GM12878 (cell line): ENCODE data around the gene BLTP3B. TPM values are rescaled to one million over a fixed set of nuclear protein-coding genes. Genes with fewer than 3 reads are reported as not detected.

Source experiments
- ATAC-seq: fragments of 200-7000 bp; cut with Tn5 transposase; 3 replicates; pipeline ENCODE4 v1.9.1; 2020; ENCODE audit warnings: mild to moderate bottlenecking, moderate library complexity
- BruUV-seq: library from RNA; stranded (reverse); fragments of 400-500 nt; replicated peaks from 2 replicates; lab custom pipeline; 2021; lab: Mats Ljungman, UMichigan
- CTCF ChIA-PET: fragments of 300-600 bp; sonication (Branson Sonifier 250); formaldehyde crosslinking; extraction: SDS; loops from one replicate; lab custom pipeline; 2021; ENCODE audit warnings: inconsistent platforms; lab: Yijun Ruan, JAX
- POLR2A ChIA-PET: fragments of 350-600 bp; formaldehyde crosslinking; extraction: SDS; loops from one replicate; lab custom pipeline; 2021; ENCODE audit warnings: inconsistent platforms; lab: Charles Lee
- RAD21 ChIA-PET: fragments of 300-600 bp; sonication (Branson Sonifier 250); formaldehyde crosslinking; loops from one replicate; lab custom pipeline; 2023; ENCODE audit warnings: antibody characterized with exemption; ENCODE audit not compliant: unreplicated experiment; lab: Charles Lee
- SMC1A ChIA-PET: fragments of 300-600 bp; sonication (Branson Sonifier 250); formaldehyde crosslinking; loops from one replicate; lab custom pipeline; 2023; ENCODE audit not compliant: unreplicated experiment, uncharacterized antibody; lab: Charles Lee
- DNase-seq: peaks from one replicate; pipeline ENCODE4 v3.0.0-alpha.2; 2011; ENCODE audit warnings: low read depth, low spot score
- FAIRE-seq: peaks from 3 replicates; lab custom pipeline; 2011; peaks lifted over from hg19 to GRCh38; lab: Jason Lieb, UNC
- H2AFZ ChIP-seq: 2 replicates; pipeline ENCODE4 v1.6.0; 2011; ENCODE audit warnings: low read depth, low read length, control low read depth; ENCODE audit not compliant: control insufficient read depth
- H3K27ac ChIP-seq: 2 replicates; pipeline ENCODE4 v1.5.1; 2011; ENCODE audit warnings: control low read depth; ENCODE audit not compliant: control insufficient read depth, insufficient read depth
- H3K27me3 ChIP-seq, 2 experiments: replicated peaks in 1 of 2; 2 replicates each; pipeline versions ENCODE4 v1.6.0 to v1.6.1; 2011; ENCODE audit warnings: low read length in 1 of 2; ENCODE audit not compliant: control insufficient read depth in 2 of 2, insufficient read depth in 2 of 2
- H3K36me3 ChIP-seq, 2 experiments: 2 replicates each; pipeline ENCODE4 v1.5.1; 2011; ENCODE audit warnings: low read length in 1 of 2; ENCODE audit not compliant: control insufficient read depth in 2 of 2, insufficient read depth in 2 of 2
- H3K4me1 ChIP-seq: 2 replicates; pipeline ENCODE4 v1.6.1; 2011; ENCODE audit warnings: mild to moderate bottlenecking, low read length, moderate library complexity, mixed read lengths; ENCODE audit not compliant: control insufficient read depth, insufficient read depth
- H3K4me2 ChIP-seq: 2 replicates; pipeline ENCODE4 v1.6.0; 2011; ENCODE audit warnings: control low read depth; ENCODE audit not compliant: control insufficient read depth, insufficient read depth
- H3K4me3 ChIP-seq: fragments of 200-600 bp; sonication (generic); 2 replicates; pipeline ENCODE4 v1.5.1; 2016
- H3K79me2 ChIP-seq: 2 replicates; pipeline ENCODE4 v1.6.0; 2011; ENCODE audit warnings: low read length; ENCODE audit not compliant: control insufficient read depth, insufficient read depth
- H3K9ac ChIP-seq: 2 replicates; pipeline ENCODE4 v1.8.0; 2011; ENCODE audit warnings: low read length, control low read depth, mixed read lengths; ENCODE audit not compliant: control insufficient read depth, insufficient read depth
- H3K9me3 ChIP-seq: replicated peaks from 3 replicates; pipeline ENCODE4 v1.5.1; 2011; ENCODE audit warnings: mild to moderate bottlenecking, low read length; ENCODE audit not compliant: control insufficient read depth, insufficient read depth
- H4K20me1 ChIP-seq: 2 replicates; pipeline ENCODE4 v1.6.0; 2011; ENCODE audit not compliant: control insufficient read depth, insufficient read depth
- ATF7 ChIP-seq: fragments of 450-650 bp; IDR thresholded peaks from 2 replicates; pipeline ENCODE4 v1.6.1; 2016; ENCODE audit warnings: low read depth, mild to moderate bottlenecking
- CHD1 ChIP-seq: IDR thresholded peaks from 2 replicates; pipeline ENCODE4 v1.6.1; 2012; ENCODE audit warnings: low read depth, low read length, improper control_type of control experiment
- DPF2 ChIP-seq: fragments of 450-650 bp; IDR thresholded peaks from 2 replicates; pipeline ENCODE4 v1.6.1; 2017; ENCODE audit warnings: mild to moderate bottlenecking
- MEF2B ChIP-seq: fragments of 450-650 bp; IDR thresholded peaks from 2 replicates; pipeline ENCODE4 v1.6.1; 2018; ENCODE audit warnings: mild to moderate bottlenecking, moderate library complexity; ENCODE audit not compliant: partially characterized antibody, poor library complexity, severe bottlenecking
- MYB ChIP-seq: fragments of 150-350 bp; IDR thresholded peaks from 2 replicates; pipeline ENCODE4 v1.6.1; 2014; ENCODE audit warnings: mild to moderate bottlenecking, low read depth, low read length, borderline replicate concordance
- RFX5 ChIP-seq: IDR thresholded peaks from 2 replicates; pipeline ENCODE4 v1.6.1; 2011; ENCODE audit warnings: low read depth, low read length, improper control_type of control experiment
- SRF ChIP-seq, 2 experiments: IDR thresholded peaks; 2 replicates each; pipeline ENCODE4 v1.6.1; 2011; ENCODE audit warnings: low read depth in 2 of 2, low read length in 2 of 2, mild to moderate bottlenecking in 1 of 2, moderate library complexity in 1 of 2
- STAT1 ChIP-seq: fragments of 450-650 bp; conservative IDR thresholded peaks from 2 replicates; pipeline ENCODE4 v1.6.1; 2014; ENCODE audit warnings: antibody characterized with exemption, mild to moderate bottlenecking
- TCF7 ChIP-seq: IDR thresholded peaks from 2 replicates; pipeline ENCODE4 v1.6.1; 2014; ENCODE audit warnings: antibody characterized with exemption, borderline replicate concordance
- YY1 ChIP-seq: IDR thresholded peaks from 2 replicates; pipeline ENCODE4 v1.6.1; 2011; ENCODE audit warnings: low read depth, mild to moderate bottlenecking, low read length
- ZSCAN29 ChIP-seq: fragments of 450-650 bp; IDR thresholded peaks from 2 replicates; pipeline ENCODE4 v1.6.1; 2017; ENCODE audit warnings: mild to moderate bottlenecking, moderate library complexity
- WGBS: methylation state at CpG from one replicate; pipeline ENCODE4 v1.1.6; 2016; ENCODE audit warnings: low lambda C conversion rate; ENCODE audit not compliant: insufficient replicate concordance, insufficient coverage; ENCODE audit errors: missing lambda C conversion rate; 5-methylcytosine and 5-hydroxymethylcytosine counted together
- in situ Hi-C: fragments of 300-500 bp; cut with MboI; formaldehyde crosslinking; loops from 9 replicates; pipeline ENCODE4 v1.14.3; 2018; ENCODE audit warnings: mixed read lengths
- intact Hi-C: fragments of 100-400 bp; cut with micrococcal nuclease; formaldehyde crosslinking; loops from one replicate; pipeline ENCODE4 v1.14.2; 2022; ENCODE audit not compliant: unreplicated experiment
- polyA plus RNA-seq, 11 experiments: library from polyadenylated mRNA; depleted of rRNA in 4 of 11; unstranded in 6 of 11; stranded (reverse) in 5 of 11; fragments of >200 nt; fragmentation: Nextera tagmentation in 4 of 11; fragmentation: Illumina TruSeq in 1 of 11; extraction: Ambion mirVana in 4 of 11; extraction: Trizol in 1 of 11; gene quantifications; 1 replicate in 1 of 11; 2 replicates in 10 of 11; pipeline versions ENCODE4 v1.2.1 to v1.2.3, GENCODE V29; 2011 to 2016; ENCODE audit warnings: inconsistent platforms in 2 of 11, missing spikeins in 2 of 11, low read depth in 1 of 11
- total RNA-seq, 4 experiments: library from RNA; depleted of rRNA in 3 of 4; stranded (reverse); fragments of >200 nt in 3 of 4; fragmentation: Illumina TruSeq in 1 of 4; extraction: Trizol in 1 of 4; gene quantifications; 2 replicates each; pipeline versions ENCODE4 v1.2.1 to v1.2.3, GENCODE V29; 2013 to 2021
- TF ChIP-seq, protein P1 (sequence below): fragments of 450-650 bp; IDR thresholded peaks from 2 replicates; pipeline ENCODE4 v1.6.1; 2017; ENCODE audit warnings: mild to moderate bottlenecking, moderate library complexity
- TF ChIP-seq, protein P2 (sequence below): fragments of 450-650 bp; IDR thresholded peaks from 2 replicates; pipeline ENCODE4 v1.6.1; 2014; ENCODE audit warnings: mild to moderate bottlenecking
- TF ChIP-seq, protein P3 (sequence below): IDR thresholded peaks from 2 replicates; pipeline ENCODE4 v1.6.1; 2011; ENCODE audit warnings: borderline replicate concordance, low read depth, mild to moderate bottlenecking, moderate library complexity, low read length; ENCODE audit not compliant: insufficient read depth, poor library complexity, severe bottlenecking
- TF ChIP-seq, protein P4 (sequence below): IDR thresholded peaks from 2 replicates; pipeline ENCODE4 v1.6.1; 2012; ENCODE audit warnings: low read depth, low read length, improper control_type of control experiment

BLTP3B gene
- total and polyA plus RNA-seq, 10 of the 15 experiments (the other 5 are each of a cell fraction or from before 2014, with no cell fraction given): 3.6 to 23.6 (median 17.0) TPM

DNA sequence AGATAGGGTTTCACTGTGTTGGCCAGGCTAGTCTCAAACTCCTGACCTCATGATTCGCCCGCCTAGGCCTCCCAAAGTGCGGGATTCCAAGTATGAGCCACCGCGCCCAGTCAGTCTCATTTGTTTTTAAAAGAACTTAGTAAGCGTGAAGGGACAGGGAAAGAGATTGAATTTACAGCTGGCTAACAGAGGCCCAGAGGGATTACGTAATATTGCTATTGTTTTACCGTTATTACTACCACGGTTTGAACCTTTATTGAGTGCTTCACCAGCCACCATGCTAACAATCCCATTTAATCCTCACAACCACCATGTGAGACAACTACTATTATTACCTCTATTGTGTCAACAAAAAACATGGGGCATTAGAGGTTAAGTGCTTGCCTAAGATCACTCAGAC, 26.7 kb upstream of the BLTP3B start:
- ChIA-PET SMC1A (no interaction called here), RAD21 (no interaction called here), POLR2A (no interaction called here), CTCF (interaction anchor here (1.0 to 1.2 kb wide), 3 partner anchors 14 to 235 kb away, joined by 3 to 5 read pairs (median 3); no protein-coding TSS in a partner anchor)
- no peak overlapping the region for H3K4me3 ChIP-seq
- intact Hi-C loops: no loop called here
- no peak overlapping the region for H2AFZ ChIP-seq
- in situ Hi-C loops: no loop called here
- 99% methylated on average over 9 of the region's 9 CpGs for WGBS
- H4K20me1 ChIP-seq: no peaks in the 10 kb centered on the region
- FAIRE-seq: no peak
- H3K4me2 ChIP-seq: no peak overlapping the region
- no peak overlapping the region for H3K27ac ChIP-seq
- no peak for ATAC-seq
- BruUV-seq: no TSS peak
- H3K36me3 ChIP-seq: peaks cover 0 to 2% of the 10 kb centered on the region in 2 experiments; a peak in 2 of 4 replicates
- DNase-seq: no peak
- no peak overlapping the region for H3K9ac ChIP-seq
- no peaks in the 10 kb centered on the region for H3K27me3 ChIP-seq
- H3K4me1 ChIP-seq: no peaks in the 10 kb centered on the region
- no peaks in the 10 kb centered on the region for H3K79me2 ChIP-seq
- no peaks in the 10 kb centered on the region for H3K9me3 ChIP-seq
- TF ChIP-seq MYB: no peak
- TF ChIP-seq ZSCAN29: no peak
- TF ChIP-seq MEF2B: no peak
- TF ChIP-seq, protein P1, sequence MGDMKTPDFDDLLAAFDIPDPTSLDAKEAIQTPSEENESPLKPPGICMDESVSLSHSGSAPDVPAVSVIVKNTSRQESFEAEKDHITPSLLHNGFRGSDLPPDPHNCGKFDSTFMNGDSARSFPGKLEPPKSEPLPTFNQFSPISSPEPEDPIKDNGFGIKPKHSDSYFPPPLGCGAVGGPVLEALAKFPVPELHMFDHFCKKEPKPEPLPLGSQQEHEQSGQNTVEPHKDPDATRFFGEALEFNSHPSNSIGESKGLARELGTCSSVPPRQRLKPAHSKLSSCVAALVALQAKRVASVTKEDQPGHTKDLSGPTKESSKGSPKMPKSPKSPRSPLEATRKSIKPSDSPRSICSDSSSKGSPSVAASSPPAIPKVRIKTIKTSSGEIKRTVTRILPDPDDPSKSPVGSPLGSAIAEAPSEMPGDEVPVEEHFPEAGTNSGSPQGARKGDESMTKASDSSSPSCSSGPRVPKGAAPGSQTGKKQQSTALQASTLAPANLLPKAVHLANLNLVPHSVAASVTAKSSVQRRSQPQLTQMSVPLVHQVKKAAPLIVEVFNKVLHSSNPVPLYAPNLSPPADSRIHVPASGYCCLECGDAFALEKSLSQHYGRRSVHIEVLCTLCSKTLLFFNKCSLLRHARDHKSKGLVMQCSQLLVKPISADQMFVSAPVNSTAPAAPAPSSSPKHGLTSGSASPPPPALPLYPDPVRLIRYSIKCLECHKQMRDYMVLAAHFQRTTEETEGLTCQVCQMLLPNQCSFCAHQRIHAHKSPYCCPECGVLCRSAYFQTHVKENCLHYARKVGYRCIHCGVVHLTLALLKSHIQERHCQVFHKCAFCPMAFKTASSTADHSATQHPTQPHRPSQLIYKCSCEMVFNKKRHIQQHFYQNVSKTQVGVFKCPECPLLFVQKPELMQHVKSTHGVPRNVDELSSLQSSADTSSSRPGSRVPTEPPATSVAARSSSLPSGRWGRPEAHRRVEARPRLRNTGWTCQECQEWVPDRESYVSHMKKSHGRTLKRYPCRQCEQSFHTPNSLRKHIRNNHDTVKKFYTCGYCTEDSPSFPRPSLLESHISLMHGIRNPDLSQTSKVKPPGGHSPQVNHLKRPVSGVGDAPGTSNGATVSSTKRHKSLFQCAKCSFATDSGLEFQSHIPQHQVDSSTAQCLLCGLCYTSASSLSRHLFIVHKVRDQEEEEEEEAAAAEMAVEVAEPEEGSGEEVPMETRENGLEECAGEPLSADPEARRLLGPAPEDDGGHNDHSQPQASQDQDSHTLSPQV: no peak
- no peak for TF ChIP-seq STAT1
- no peak for TF ChIP-seq TCF7
- TF ChIP-seq, protein P2, sequence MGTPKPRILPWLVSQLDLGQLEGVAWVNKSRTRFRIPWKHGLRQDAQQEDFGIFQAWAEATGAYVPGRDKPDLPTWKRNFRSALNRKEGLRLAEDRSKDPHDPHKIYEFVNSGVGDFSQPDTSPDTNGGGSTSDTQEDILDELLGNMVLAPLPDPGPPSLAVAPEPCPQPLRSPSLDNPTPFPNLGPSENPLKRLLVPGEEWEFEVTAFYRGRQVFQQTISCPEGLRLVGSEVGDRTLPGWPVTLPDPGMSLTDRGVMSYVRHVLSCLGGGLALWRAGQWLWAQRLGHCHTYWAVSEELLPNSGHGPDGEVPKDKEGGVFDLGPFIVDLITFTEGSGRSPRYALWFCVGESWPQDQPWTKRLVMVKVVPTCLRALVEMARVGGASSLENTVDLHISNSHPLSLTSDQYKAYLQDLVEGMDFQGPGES: no peak
- no peak for TF ChIP-seq SRF (IDR thresholded peaks at IDR 0.05; ENCODE audit: low read depth in 2 of 2, low read length in 2 of 2)
- TF ChIP-seq RFX5: no peak
- TF ChIP-seq YY1: no peak
- no peak for TF ChIP-seq ATF7
- TF ChIP-seq, protein P3, sequence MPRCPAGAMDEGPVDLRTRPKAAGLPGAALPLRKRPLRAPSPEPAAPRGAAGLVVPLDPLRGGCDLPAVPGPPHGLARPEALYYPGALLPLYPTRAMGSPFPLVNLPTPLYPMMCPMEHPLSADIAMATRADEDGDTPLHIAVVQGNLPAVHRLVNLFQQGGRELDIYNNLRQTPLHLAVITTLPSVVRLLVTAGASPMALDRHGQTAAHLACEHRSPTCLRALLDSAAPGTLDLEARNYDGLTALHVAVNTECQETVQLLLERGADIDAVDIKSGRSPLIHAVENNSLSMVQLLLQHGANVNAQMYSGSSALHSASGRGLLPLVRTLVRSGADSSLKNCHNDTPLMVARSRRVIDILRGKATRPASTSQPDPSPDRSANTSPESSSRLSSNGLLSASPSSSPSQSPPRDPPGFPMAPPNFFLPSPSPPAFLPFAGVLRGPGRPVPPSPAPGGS: no peak
- no peak for TF ChIP-seq DPF2
- TF ChIP-seq CHD1: no peak
- TF ChIP-seq, protein P4, sequence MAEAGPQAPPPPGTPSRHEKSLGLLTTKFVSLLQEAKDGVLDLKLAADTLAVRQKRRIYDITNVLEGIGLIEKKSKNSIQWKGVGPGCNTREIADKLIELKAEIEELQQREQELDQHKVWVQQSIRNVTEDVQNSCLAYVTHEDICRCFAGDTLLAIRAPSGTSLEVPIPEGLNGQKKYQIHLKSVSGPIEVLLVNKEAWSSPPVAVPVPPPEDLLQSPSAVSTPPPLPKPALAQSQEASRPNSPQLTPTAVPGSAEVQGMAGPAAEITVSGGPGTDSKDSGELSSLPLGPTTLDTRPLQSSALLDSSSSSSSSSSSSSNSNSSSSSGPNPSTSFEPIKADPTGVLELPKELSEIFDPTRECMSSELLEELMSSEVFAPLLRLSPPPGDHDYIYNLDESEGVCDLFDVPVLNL: no peak
